NT2/D1 (cell line): ENCODE measurements around the gene TGM1.
A peak's percentile ranks its signal among the peaks of the same experiment; 100 is the strongest.

Experiments used
- DNase-seq: peaks from one replicate; pipeline ENCODE4 v3.0.0-alpha.2; 2011; ENCODE audit warnings: low read depth, low spot score
- H3K27me3 ChIP-seq: 2 replicates; pipeline ENCODE4 v1.6.0; 2011; ENCODE audit warnings: mild to moderate bottlenecking; ENCODE audit not compliant: insufficient read length, insufficient read depth
- H3K36me3 ChIP-seq: 2 replicates; pipeline ENCODE4 v1.6.1; 2011; ENCODE audit warnings: mild to moderate bottlenecking, low read length, mixed read lengths; ENCODE audit not compliant: insufficient read depth, insufficient read length
- H3K4me1 ChIP-seq: 2 replicates; pipeline ENCODE4 v1.5.1; 2011; ENCODE audit not compliant: insufficient read depth, insufficient read length
- H3K4me3 ChIP-seq: 2 replicates; pipeline ENCODE4 v1.5.1; 2011; ENCODE audit warnings: low read depth; ENCODE audit not compliant: insufficient read length
- H3K9ac ChIP-seq: 2 replicates; pipeline ENCODE4 v1.6.0; 2011; ENCODE audit warnings: low read depth; ENCODE audit not compliant: insufficient read length
- H3K9me3 ChIP-seq: 2 replicates; pipeline ENCODE4 v1.5.1; 2011; ENCODE audit warnings: mild to moderate bottlenecking, low read length; ENCODE audit not compliant: insufficient read depth
- SUZ12 ChIP-seq: IDR thresholded peaks from 2 replicates; pipeline ENCODE4 v1.6.1; 2011; ENCODE audit not compliant: insufficient read length, insufficient read depth; ENCODE audit errors: extremely low read depth
- YY1 ChIP-seq: IDR thresholded peaks from 2 replicates; pipeline ENCODE4 v1.6.1; 2011; ENCODE audit not compliant: insufficient read length, insufficient read depth
- ZNF274 ChIP-seq: IDR thresholded peaks from 2 replicates; pipeline ENCODE4 v1.6.1; 2011; ENCODE audit warnings: mild to moderate bottlenecking, low read depth, low read length

Gene TGM1

DNA sequence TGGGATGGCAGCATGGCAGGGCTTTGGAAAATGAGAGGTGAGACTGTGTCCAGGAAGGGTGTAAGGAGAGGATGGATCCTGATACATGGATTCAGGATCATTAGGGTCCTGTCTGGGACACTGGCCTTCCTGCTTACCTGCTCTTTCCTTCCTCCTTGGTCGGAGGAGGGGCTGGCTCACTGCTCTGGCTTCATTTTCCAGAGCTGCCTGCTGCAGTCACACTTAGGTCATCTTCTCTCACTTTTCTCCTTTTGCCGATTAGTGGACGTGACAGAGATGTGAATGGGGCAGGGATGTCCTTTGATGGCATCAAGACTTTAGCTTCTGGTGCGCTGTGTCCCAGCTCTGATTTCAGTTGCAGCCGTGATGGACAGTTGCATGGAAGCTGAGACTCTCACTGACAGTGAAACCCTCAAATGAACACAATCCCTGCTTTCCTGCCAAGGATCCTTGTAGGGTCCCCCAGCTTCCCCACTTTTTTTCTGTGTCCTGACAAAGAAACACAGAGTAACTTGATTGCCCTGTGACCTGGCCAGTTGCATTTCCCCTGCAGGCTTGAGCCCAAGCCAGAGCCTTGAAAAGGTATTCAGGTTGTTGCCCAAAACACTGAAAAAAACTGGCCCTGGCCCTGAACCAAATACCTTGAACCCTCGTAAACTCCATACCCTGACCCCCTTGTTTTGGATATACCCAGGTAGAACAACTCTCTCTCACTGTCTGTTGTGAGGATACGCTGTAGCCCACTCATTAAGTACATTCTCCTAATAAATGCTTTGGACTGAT, 45.6 kb upstream of the TGM1 start:
- no peak for TF ChIP-seq YY1
- TF ChIP-seq ZNF274, result no peak
- Histone ChIP-seq H3K36me3 (peaks cover 91% of the 10 kb centered on the region), H3K9ac (no peak overlapping the region), H3K9me3 (no peaks in the 10 kb centered on the region), H3K4me3 (no peak overlapping the region), H3K27me3 (no peaks in the 10 kb centered on the region), H3K4me1 (peaks cover 4% of the 10 kb centered on the region)
- DNase-seq, result no peak

DNA sequence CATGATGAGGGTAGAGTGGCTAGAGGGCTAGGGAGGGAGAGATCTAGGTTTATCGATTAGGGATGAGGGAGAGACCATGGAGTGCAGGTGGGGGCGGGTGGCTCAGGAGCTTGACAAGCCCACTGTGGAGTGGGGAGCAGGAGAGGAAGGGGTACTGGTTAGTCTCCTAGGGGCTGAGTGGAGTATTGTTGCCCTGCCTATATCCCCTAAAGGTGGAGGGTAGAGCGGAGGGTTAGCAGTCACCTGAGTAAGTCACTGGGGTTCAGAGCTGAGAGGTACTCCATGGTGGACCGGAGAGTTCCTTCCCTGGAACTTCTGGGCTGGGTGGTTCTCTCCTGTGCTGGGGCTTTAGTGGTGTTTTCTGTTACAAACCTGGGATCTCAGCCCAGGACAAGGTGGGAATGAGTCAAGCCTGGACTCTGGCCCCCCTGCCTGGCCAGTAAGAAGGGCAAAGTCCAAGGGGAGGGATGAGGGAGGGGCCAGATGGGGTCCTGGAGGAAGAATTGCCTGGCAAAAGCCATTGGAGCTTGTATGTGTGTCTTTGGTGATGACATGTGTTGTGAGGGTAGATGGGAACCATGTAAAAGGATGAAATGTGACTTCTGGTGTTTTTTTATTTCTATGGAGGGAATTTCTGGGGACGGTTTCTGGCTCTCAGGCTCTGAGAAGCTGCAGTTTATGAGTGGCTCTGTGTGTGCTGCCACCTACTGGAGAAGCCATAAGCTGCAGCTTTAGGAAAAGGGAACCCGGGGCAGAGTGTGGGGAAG, 44.8 kb upstream of the TGM1 start, which contains the start of gene CIDEB:
TSS of gene CIDEB (minus strand) at position 403 of the 767 bp plus-strand sequence. CDS start at position 284, 119 bp downstream.
- Histone ChIP-seq H3K4me3 (no peak within 1 kb of the TSS), H3K4me1 (peaks cover 4% of the 10 kb centered on the region), H3K9ac (no peak within 1 kb of the TSS), H3K36me3 (peaks cover 93% of the 10 kb centered on the region), H3K27me3 (no peaks in the 10 kb centered on the region), H3K9me3 (no peaks in the 10 kb centered on the region)
- no peak for TF ChIP-seq SUZ12
- no peak for TF ChIP-seq ZNF274
- TF ChIP-seq YY1, result no peak
- no peak for DNase-seq

- no peak for TF ChIP-seq SUZ12
- TF ChIP-seq YY1, result no peak
- no peak for TF ChIP-seq ZNF274
These were observed 44.2 kb upstream of the TGM1 start for GRCh38 chr14:24307156-24307574.

DNA sequence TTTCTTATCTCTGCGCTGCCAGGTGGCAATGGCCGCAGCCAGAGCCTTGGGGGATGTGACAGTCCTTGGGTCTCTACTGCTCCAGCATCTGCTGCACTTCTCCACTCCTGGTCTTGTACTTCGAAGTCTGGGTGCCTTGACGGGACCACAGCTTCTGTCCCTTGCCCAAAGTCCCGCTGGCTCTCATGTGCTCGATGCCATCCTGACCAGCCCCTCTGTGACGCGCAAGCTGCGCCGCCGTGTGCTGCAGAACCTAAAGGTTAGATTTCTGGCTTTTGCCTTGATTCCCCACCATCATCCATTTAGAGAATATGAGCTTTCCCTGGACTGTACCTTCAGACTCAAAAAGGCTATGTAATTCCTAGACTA, 41.0 kb upstream of the TGM1 start:
- Histone ChIP-seq H3K9me3 (no peaks in the 10 kb centered on the region), H3K4me1 (peaks cover 4% of the 10 kb centered on the region), H3K27me3 (no peaks in the 10 kb centered on the region), H3K36me3 (peaks cover 79% of the 10 kb centered on the region), H3K9ac (no peak overlapping the region), H3K4me3 (no peak overlapping the region)
- DNase-seq, result no peak
- TF ChIP-seq ZNF274 (no peak), SUZ12 (no peak), YY1 (no peak)

More at GRCh38 chr14:24307156-24307574, 44.2 kb upstream of the TGM1 start:
- peaks cover 93% of the 10 kb centered on the region for H3K36me3 ChIP-seq
- no peaks in the 10 kb centered on the region for H3K9me3 ChIP-seq
- no peak overlapping the region for H3K9ac ChIP-seq
- peaks cover 4% of the 10 kb centered on the region for H3K4me1 ChIP-seq
- no peak overlapping the region for H3K4me3 ChIP-seq
- no peak for DNase-seq
- H3K27me3 ChIP-seq, result no peaks in the 10 kb centered on the region

DNA sequence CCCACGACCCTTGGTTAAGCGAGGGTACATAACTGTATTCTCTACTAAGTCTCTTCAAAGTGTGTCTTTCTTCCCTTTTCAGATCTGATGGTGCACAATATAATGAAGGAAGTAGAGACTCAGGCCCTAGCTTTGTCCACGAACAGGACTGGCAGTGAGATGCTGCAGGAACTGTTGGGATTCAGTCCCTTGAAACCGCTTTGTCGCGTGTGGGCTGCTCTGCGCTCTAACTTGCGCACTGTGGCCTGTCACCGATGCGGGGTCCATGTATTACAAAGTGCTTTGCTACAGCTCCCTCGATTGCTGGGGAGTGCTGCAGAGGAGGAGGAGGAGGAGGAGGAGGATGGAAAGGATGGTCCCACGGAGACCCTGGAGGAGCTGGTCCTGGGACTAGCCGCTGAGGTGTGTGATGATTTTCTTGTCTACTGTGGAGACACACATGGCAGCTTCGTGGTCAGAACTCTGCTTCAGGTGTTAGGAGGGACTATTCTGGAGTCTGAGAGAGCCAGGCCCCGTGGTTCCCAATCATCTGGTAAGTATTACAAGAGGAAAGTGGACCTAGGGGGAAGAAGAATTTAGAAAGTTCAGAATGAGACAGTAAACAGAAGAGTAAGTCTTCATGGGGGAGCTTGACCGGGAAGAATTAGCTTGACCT, 37.5 kb upstream of the TGM1 start:
- peaks cover 59% of the 10 kb centered on the region for H3K36me3 ChIP-seq
- H3K27me3 ChIP-seq, result no peaks in the 10 kb centered on the region
- TF ChIP-seq ZNF274 (no peak), YY1 (no peak), SUZ12 (no peak)
- H3K4me3 ChIP-seq, result peak overlapping the region; percentile 53
- H3K9me3 ChIP-seq, result no peaks in the 10 kb centered on the region
- H3K9ac ChIP-seq, result peak overlapping the region; percentile 65
- peaks cover 6% of the 10 kb centered on the region for H3K4me1 ChIP-seq
- DNase-seq, result no peak

DNA sequence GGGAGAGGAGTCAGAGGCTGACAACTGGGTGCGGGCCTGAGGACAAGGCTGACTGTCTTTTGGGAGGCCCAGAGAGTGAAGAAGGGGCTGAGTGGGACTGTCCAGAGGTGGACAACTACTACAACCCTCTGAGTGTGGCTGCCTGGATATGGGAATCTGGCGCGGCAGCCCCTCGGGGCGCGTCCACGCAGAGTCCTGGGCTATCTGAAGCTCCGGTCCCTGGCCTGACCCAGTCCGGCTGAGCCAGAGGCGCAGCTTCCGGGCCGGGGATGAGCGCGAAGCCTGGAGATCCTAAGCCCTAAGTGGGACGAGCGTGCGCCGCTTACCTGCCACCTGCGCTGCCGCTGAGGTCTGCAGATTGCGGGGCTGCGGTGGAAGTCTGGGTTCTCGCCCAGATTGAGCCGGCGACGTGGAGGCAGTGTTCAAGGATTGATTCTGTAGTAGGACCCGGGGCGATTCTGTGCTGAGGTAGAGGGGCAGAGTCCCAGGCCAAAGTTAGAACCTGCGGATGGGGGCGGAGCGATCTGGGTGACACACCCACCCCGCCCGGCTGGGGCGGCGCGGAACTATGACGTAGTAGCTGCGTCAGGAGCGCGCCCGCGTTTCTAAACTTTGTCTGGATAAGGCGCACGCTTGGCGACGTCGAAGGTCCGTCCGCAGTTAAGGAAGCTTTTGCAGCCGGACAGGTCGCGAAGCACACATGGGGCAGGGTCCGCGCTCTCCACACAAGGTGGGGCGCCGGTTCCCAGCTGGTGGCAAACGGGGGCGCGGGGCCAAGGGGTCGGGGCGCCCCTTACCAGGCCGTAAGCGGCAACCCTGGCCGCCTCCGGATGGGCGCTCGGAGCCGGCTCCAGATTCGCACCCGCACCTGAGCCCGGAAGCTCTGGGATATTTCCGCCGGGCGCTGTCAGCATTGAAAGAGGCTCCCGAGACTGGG, 36.5 kb upstream of the TGM1 start, which contains the start of the genes DHRS1 and NOP9:
TSS of gene DHRS1 (minus strand) at position 526 of the 937 bp plus-strand sequence. CDS start 674 bp downstream, outside the sequence.
TSS of gene NOP9 (plus strand) at position 596 of the 937 bp plus-strand sequence. CDS start at position 701, 105 bp downstream.
- Histone ChIP-seq H3K27me3 (no peaks in the 10 kb centered on the region), H3K9ac (peak within 1 kb of the TSS; percentile 65), H3K9me3 (no peaks in the 10 kb centered on the region), H3K4me3 (peak within 1 kb of the TSS; percentile 53), H3K4me1 (peaks cover 6% of the 10 kb centered on the region), H3K36me3 (peaks cover 51% of the 10 kb centered on the region)
- peak; percentile 78 for DNase-seq
- TF ChIP-seq ZNF274, result no peak
- TF ChIP-seq SUZ12, result no peak
- no peak for TF ChIP-seq YY1
